Right cardiac atrium (tissue), 5 donors: ENCODE results near the gene MT2A. TPM values are rescaled to one million over a fixed set of nuclear protein-coding genes. Genes with fewer than 3 reads are reported as not detected.

Source experiments
- ATAC-seq, 2 donors: fragments of 200-7000 bp; cut with Tn5 transposase; one replicate each; pipeline versions ENCODE4 v1.8.0 to v1.9.1; 2020; ENCODE audit warnings: moderate library complexity in 2 of 2, mild to moderate bottlenecking in 1 of 2
- DNase-seq, 3 donors: peaks; one replicate each; pipeline ENCODE4 v3.0.0-alpha.2; 2020
- H3K27ac ChIP-seq: one replicate; pipeline ENCODE4 v1.5.1; 2013; ENCODE audit warnings: mild to moderate bottlenecking, low read length, control low read depth, moderate library complexity
- H3K27me3 ChIP-seq: one replicate; pipeline ENCODE4 v1.6.1; 2013; ENCODE audit not compliant: control insufficient read depth, insufficient read depth
- H3K4me1 ChIP-seq: one replicate; pipeline ENCODE4 v1.6.1; 2013; ENCODE audit warnings: low read length; ENCODE audit not compliant: control insufficient read depth, insufficient read depth
- H3K4me3 ChIP-seq: one replicate; pipeline ENCODE4 v1.5.1; 2013; ENCODE audit warnings: low read length, control low read depth
- H3K9me3 ChIP-seq: one replicate; pipeline ENCODE4 v1.6.1; 2013; ENCODE audit warnings: low read length; ENCODE audit not compliant: control insufficient read depth
- WGBS: extraction: QIAGEN DNeasy Blood & Tissue Kit; methylation state at CpG from one replicate; pipeline ENCODE4 v1.1.7; 2013; 5-methylcytosine and 5-hydroxymethylcytosine counted together
- intact Hi-C, 4 donors: fragments of 100-400 bp; cut with DNase I; formaldehyde crosslinking; loops; one replicate each; pipeline versions ENCODE4 v1.11.0 to v1.14.0; 2022 to 2023
- polyA plus RNA-seq: library from polyadenylated mRNA; stranded (reverse); fragments of 200-250 nt; gene quantifications from one replicate; pipeline ENCODE4 v1.2.3, GENCODE V29; 2013
- total RNA-seq, 4 donors: library from RNA; stranded (reverse); fragmentation: NEBNext Ultra II Directional; extraction: Animal tissue kit (Norgen Biotek cat#: 25700); gene quantifications; one replicate each; pipeline ENCODE4 v1.2.1, GENCODE V29; 2021
- donor health status: healthy with polysubstance abuse.
- donor health status: DM: no; HTN: yes; CAD: no.
- donor health status: DM: no; HTN: no; CAD: no.
- donor health status: DM: no; HTN: yes; CAD: no; lungs with severe emphysema.
- donor health status: DM: yes; HTN: yes; CAD: no.

MT2A gene
- total and polyA plus RNA-seq, 5 donors, result 55.6 to 154 (median 92.5) TPM

- Histone ChIP-seq H3K27ac (no peak overlapping the region), H3K4me3 (no peak overlapping the region), H3K4me1 (peaks cover 2% of the 10 kb centered on the region), H3K27me3 (no peaks in the 10 kb centered on the region), H3K9me3 (no peaks in the 10 kb centered on the region)
- DNase-seq (no peak), ATAC-seq (no peak)
- intact Hi-C loops, result no loop called here
- WGBS, result 90% methylated on average over 10 of the region's 10 CpGs
Observed at GRCh38 chr16:56631197-56631596, 22.8 kb downstream of the MT2A start.

- Histone ChIP-seq H3K4me3 (peak overlapping the region; percentile 41), H3K27me3 (no peaks in the 10 kb centered on the region), H3K27ac (peak overlapping the region; percentile 75), H3K4me1 (no peaks in the 10 kb centered on the region), H3K9me3 (no peaks in the 10 kb centered on the region)
- ATAC-seq (no peak), DNase-seq (no peak)
- WGBS, result 19% methylated on average over 14 of the region's 14 CpGs
- intact Hi-C loops, result no loop called here
Observed at GRCh38 chr16:56631832-56632155, 23.4 kb downstream of the MT2A start.

- no peaks in the 10 kb centered on the region for H3K9me3 ChIP-seq
- under 1% methylated on average over 61 of the region's 61 CpGs for whole genome bisulfite sequencing
- intact Hi-C loops, result no loop called here
- peak within 1 kb of the TSS; percentile 75 for H3K27ac ChIP-seq
- H3K4me1 ChIP-seq, result no peaks in the 10 kb centered on the region
- ATAC-seq (peak; percentile 93 to 94), DNase-seq (peak; percentile 87 to 92 (median 89))
- H3K27me3 ChIP-seq, result no peaks in the 10 kb centered on the region
- H3K4me3 ChIP-seq, result peak within 1 kb of the TSS; percentile 41
Observed at GRCh38 chr16:56632156-56632847, 23.9 kb downstream of the MT2A start, which contains the start of gene MT1M. TSS of gene MT1M (plus strand) at chr16:56632659. CDS start at chr16:56632732, 73 bp downstream.

- Histone ChIP-seq H3K4me1 (no peaks in the 10 kb centered on the region), H3K27ac (peak overlapping the region; percentile 30), H3K27me3 (no peaks in the 10 kb centered on the region), H3K9me3 (no peaks in the 10 kb centered on the region), H3K4me3 (peak overlapping the region; percentile 41)
- peak in 1 of 3 donors; percentile 18 for DNase-seq
- intact Hi-C loops, result no loop called here
- 51% methylated on average over 6 of the region's 6 CpGs for WGBS
- peak; percentile 1 to 3 for ATAC-seq
Observed at GRCh38 chr16:56632848-56633365, 24.5 kb downstream of the MT2A start.

GRCh38 chr16:56633535-56633934, 25.2 kb downstream of the MT2A start:
- DNase-seq, result no peak
- Histone ChIP-seq H3K4me3 (no peak overlapping the region), H3K4me1 (peaks cover under 1% of the 10 kb centered on the region), H3K27me3 (no peaks in the 10 kb centered on the region), H3K9me3 (no peaks in the 10 kb centered on the region), H3K27ac (no peak overlapping the region)
- ATAC-seq, result no peak
- 60% methylated on average over 7 of the region's 7 CpGs for WGBS
- intact Hi-C loops, result no loop called here

GRCh38 chr16:56634715-56635440, 26.5 kb downstream of the MT2A start:
- Histone ChIP-seq H3K27ac (no peak overlapping the region), H3K4me3 (peak overlapping the region; percentile 5), H3K27me3 (no peaks in the 10 kb centered on the region), H3K4me1 (peaks cover 1% of the 10 kb centered on the region), H3K9me3 (no peaks in the 10 kb centered on the region)
- intact Hi-C loops, result no loop called here
- ATAC-seq (no peak), DNase-seq (peak in 1 of 3 donors; percentile 27)
- WGBS, result 26% methylated on average over 47 of the region's 47 CpGs

- WGBS, result 15% methylated on average over 40 of the region's 40 CpGs
- intact Hi-C loops, result no loop called here
- no peaks in the 10 kb centered on the region for H3K9me3 ChIP-seq
- peaks cover 1% of the 10 kb centered on the region for H3K4me1 ChIP-seq
- H3K27me3 ChIP-seq, result no peaks in the 10 kb centered on the region
- H3K27ac ChIP-seq, result no peak overlapping the region
- H3K4me3 ChIP-seq, result peak overlapping the region; percentile 5
- DNase-seq (no peak), ATAC-seq (no peak)
Observed at GRCh38 chr16:56635441-56635967, 27.1 kb downstream of the MT2A start.

GRCh38 chr16:56636616-56637413, 28.4 kb downstream of the MT2A start:
- 50% methylated on average over 9 of the region's 9 CpGs for WGBS
- peaks cover 1% of the 10 kb centered on the region for H3K4me1 ChIP-seq

GRCh38 chr16:56637814-56638750, 29.7 kb downstream of the MT2A start, which contains the start of gene MT1A:
TSS of gene MT1A (plus strand) at chr16:56638666. CDS start at chr16:56638739, 73 bp downstream.
- peaks cover 1% of the 10 kb centered on the region for H3K4me1 ChIP-seq
- H3K27ac ChIP-seq, result peak within 1 kb of the TSS; percentile 3
- intact Hi-C loops, result no loop called here
- H3K4me3 ChIP-seq, result peak within 1 kb of the TSS; percentile 51
- ATAC-seq (peak; percentile 91), DNase-seq (peak; percentile 91 to 95 (median 93))
- 7% methylated on average over 68 of the region's 68 CpGs for WGBS
- no peaks in the 10 kb centered on the region for H3K9me3 ChIP-seq
- H3K27me3 ChIP-seq, result no peaks in the 10 kb centered on the region

More at GRCh38 chr16:56636616-56637413, 28.4 kb downstream of the MT2A start:
- H3K27me3 ChIP-seq, result no peaks in the 10 kb centered on the region
- no peak for ATAC-seq
- H3K27ac ChIP-seq, result no peak overlapping the region
- no peak for DNase-seq
- H3K4me3 ChIP-seq, result no peak overlapping the region
- intact Hi-C loops, result no loop called here
- no peaks in the 10 kb centered on the region for H3K9me3 ChIP-seq

GRCh38 chr16:56639045-56639444, 30.7 kb downstream of the MT2A start:
- Histone ChIP-seq H3K4me3 (no peak overlapping the region), H3K4me1 (peaks cover 1% of the 10 kb centered on the region), H3K27me3 (no peaks in the 10 kb centered on the region), H3K9me3 (no peaks in the 10 kb centered on the region), H3K27ac (no peak overlapping the region)
- ATAC-seq, result no peak
- intact Hi-C loops, result no loop called here
- 66% methylated on average over 1 of the region's 1 CpG for WGBS
- DNase-seq, result no peak
